Thymus (tissue), 11 donors: ENCODE results near the gene TMBIM6. TPM values are rescaled to one million over a fixed set of nuclear protein-coding genes. Genes with fewer than 3 reads are reported as not detected.
"Not testable (repeated sequence)": the region's sequence is repeated elsewhere in the genome, so short reads cannot be mapped to it uniquely, and the experiment has no call there.

Source experiments
- DNase-seq, 9 donors: peaks; one replicate each; pipeline ENCODE4 v3.0.0-alpha.2; 2013; ENCODE audit warnings: low spot score in 9 of 9, low read depth in 6 of 9, missing footprints in 1 of 9
- H3K27ac ChIP-seq, 2 donors: one replicate each; pipeline ENCODE4 v1.5.1; 2013; ENCODE audit warnings: control low read depth in 1 of 2, low read depth in 1 of 2, low read length in 1 of 2, mild to moderate bottlenecking in 1 of 2, moderate library complexity in 1 of 2
- H3K27me3 ChIP-seq, 2 donors: one replicate each; pipeline ENCODE4 v1.5.1; 2013; ENCODE audit warnings: low read length in 1 of 2; ENCODE audit not compliant: control insufficient read depth in 2 of 2, insufficient read depth in 1 of 2
- H3K36me3 ChIP-seq, 2 donors: one replicate each; pipeline ENCODE4 v1.5.1; 2013; ENCODE audit warnings: low read length in 1 of 2, mild to moderate bottlenecking in 1 of 2, moderate library complexity in 1 of 2; ENCODE audit not compliant: control insufficient read depth in 2 of 2, insufficient read depth in 2 of 2
- H3K4me1 ChIP-seq, 2 donors: one replicate each; pipeline ENCODE4 v1.5.1; 2013; ENCODE audit warnings: low read length in 2 of 2; ENCODE audit not compliant: control insufficient read depth in 2 of 2, insufficient read depth in 2 of 2
- H3K4me3 ChIP-seq, 2 donors: one replicate each; pipeline ENCODE4 v1.5.1; 2013; ENCODE audit warnings: low read length in 2 of 2, control low read depth in 1 of 2, mild to moderate bottlenecking in 1 of 2
- H3K9me3 ChIP-seq, 2 donors: one replicate each; pipeline ENCODE4 v1.5.1; 2013; ENCODE audit warnings: low read length in 1 of 2, mild to moderate bottlenecking in 1 of 2; ENCODE audit not compliant: control insufficient read depth in 2 of 2, insufficient read depth in 1 of 2
- WGBS: extraction: QIAGEN DNeasy Blood & Tissue Kit; methylation state at CpG from one replicate; pipeline ENCODE4 v1.1.7; 2013; 5-methylcytosine and 5-hydroxymethylcytosine counted together
- polyA plus RNA-seq: library from polyadenylated mRNA; stranded (reverse); fragments of 200-250 nt; gene quantifications from one replicate; pipeline ENCODE4 v1.2.3, GENCODE V29; 2013
- total RNA-seq: library from RNA; stranded (reverse); fragments of 120-200 nt; gene quantifications from one replicate; pipeline ENCODE4 v1.2.4, GENCODE V29; 2013
- donor health status: healthy.

TMBIM6 gene
- total and polyA plus RNA-seq, 2 donors = 161 to 254 TPM

DNA sequence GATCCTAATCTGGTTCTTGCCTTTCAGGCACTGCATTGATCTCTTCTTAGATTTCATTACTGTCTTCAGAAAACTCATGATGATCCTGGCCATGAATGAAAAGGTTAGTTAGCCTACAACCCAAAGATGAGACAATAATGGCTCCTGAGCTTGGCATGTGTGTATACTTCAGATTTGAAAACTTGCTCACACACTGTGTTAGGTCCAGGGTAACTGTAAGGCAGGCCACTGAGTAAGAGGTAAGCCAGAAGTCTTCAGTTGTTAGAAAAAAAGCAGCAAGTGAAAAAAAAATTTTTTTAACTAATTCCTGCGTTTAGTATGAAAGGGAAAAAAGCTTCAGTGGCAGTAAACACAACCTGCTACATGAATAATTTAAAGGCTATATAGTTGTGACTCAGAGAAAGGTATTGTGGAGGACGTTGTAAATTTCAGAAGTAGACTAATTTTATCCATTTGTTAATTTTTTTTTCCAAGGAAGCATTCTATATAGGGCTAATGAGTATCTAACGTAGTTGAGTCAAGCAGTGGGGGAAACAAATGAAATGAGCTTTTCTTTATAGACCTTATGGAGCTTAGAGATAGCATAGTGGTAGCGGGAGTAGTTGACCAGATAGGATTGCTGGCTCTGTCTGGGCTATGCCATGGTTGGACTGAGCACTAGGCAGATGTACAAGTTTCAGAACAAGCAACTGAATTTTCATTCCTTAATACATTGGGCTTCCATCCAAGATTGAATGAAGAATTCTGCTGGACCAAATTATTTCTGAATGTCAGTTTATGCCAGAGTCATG lies 20.5 kb downstream of the TMBIM6 start:
- 90% methylated on average over 4 of the region's 4 CpGs for WGBS
- H3K27ac ChIP-seq = no peak overlapping the region
- H3K9me3 ChIP-seq = no peaks in the 10 kb centered on the region
- no peak overlapping the region for H3K4me3 ChIP-seq
- H3K4me1 ChIP-seq = peaks cover 3 to 25% of the 10 kb centered on the region in 2 donors
- no peaks in the 10 kb centered on the region for H3K27me3 ChIP-seq
- H3K36me3 ChIP-seq = peaks cover 68 to 86% of the 10 kb centered on the region in 2 donors
- no peak for DNase-seq

DNA sequence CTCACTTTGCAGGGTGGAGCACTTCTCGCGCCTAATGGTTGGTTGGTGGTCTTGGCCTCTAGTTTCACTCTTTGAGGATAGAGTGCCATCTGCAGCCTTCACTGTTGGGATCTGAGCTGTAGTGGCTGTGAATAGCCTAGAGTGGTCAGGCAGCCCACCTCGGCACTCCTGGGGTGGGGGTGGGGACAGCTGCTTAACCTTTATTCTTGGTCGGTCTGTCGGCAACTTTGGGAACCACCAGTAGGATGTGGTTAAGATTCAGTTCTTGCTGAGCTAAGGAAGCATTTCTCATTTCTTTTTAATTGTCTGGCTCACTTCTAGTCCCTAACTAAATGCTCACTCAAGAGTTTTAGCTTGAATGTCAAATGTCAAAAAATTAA lies 21.1 kb downstream of the TMBIM6 start:
- H3K4me3 ChIP-seq = no peak overlapping the region
- 41% methylated on average over 5 of the region's 5 CpGs for WGBS
- H3K27me3 ChIP-seq = no peaks in the 10 kb centered on the region
- no peaks in the 10 kb centered on the region for H3K9me3 ChIP-seq
- H3K36me3 ChIP-seq = peaks cover 65 to 80% of the 10 kb centered on the region in 2 donors
- peak in 1 of 9 donors; percentile 43 for DNase-seq
- peak overlapping the region; percentile 45 to 61 for H3K27ac ChIP-seq
- H3K4me1 ChIP-seq = peaks cover 3 to 25% of the 10 kb centered on the region in 2 donors

DNA sequence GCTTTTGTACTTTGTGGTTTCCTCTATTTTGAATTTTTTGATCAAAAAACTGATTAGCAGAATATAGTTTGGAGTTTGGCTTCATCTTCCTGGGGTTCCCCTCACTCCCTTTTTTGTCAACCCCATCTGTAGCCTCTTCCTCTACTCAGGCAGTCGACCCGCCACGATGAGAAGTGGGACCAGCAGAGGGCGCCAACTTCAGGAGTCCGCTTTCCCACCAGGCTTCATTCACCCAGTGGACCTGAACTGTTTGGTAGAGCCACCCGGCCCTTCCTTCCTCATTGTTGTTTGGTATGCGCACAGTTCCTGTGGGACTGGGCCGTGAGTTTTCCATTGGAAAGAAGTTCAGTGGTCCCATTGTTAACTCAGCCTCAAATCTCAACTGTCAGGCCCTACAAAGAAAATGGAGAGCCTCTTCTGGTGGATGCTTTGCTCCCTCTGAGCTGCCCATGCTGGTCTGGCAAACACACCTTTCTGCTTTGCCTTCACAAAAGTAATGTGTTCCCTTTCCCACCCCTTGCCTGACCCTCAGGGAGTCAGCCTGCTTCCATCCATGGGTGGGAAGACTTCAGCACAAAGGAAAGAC lies 21.7 kb downstream of the TMBIM6 start:
- Histone ChIP-seq H3K27me3 (no peaks in the 10 kb centered on the region), H3K4me1 (peaks cover 3 to 25% of the 10 kb centered on the region in 2 donors), H3K9me3 (no peaks in the 10 kb centered on the region), H3K4me3 (no peak overlapping the region), H3K36me3 (peaks cover 58 to 74% of the 10 kb centered on the region in 2 donors), H3K27ac (peak overlapping the region in 1 of 2 donors; percentile 45)
- 13% methylated on average over 8 of the region's 8 CpGs for WGBS
- peak in 7 of 9 donors; percentile 30 to 79 (median 56) for DNase-seq

- no peak overlapping the region for H3K27ac ChIP-seq
- WGBS = 84% methylated on average over 3 of the region's 3 CpGs
- no peak for DNase-seq
- no peaks in the 10 kb centered on the region for H3K9me3 ChIP-seq
- no peaks in the 10 kb centered on the region for H3K27me3 ChIP-seq
- H3K4me1 ChIP-seq = peaks cover 3 to 25% of the 10 kb centered on the region in 2 donors
- peaks cover 48 to 63% of the 10 kb centered on the region in 2 donors for H3K36me3 ChIP-seq
- H3K4me3 ChIP-seq = no peak overlapping the region
Measured at GRCh38 chr12:49764126-49764525, 22.8 kb downstream of the TMBIM6 start.

DNA sequence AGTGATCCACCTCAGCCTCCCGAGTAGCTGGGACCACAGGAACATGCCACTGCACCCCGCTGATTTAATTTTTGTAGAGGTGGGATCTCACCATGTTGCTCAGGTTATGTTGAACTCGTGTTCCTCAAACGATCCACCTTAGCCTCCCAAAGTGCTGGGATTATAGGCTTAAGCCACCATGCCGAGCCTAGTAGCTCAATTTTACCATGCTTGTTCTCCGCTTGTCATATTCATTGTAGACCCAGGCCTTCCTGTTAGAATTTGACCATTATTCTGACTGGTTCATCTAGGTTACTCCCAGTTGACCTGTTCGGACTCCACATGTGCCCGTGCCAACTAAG lies 24.7 kb downstream of the TMBIM6 start:
- no peak for DNase-seq
- H3K27ac ChIP-seq = no peak overlapping the region
- H3K4me1 ChIP-seq = peaks cover 3 to 24% of the 10 kb centered on the region in 2 donors
- no peaks in the 10 kb centered on the region for H3K9me3 ChIP-seq
- H3K36me3 ChIP-seq = peaks cover 33 to 45% of the 10 kb centered on the region in 2 donors
- H3K4me3 ChIP-seq = no peak overlapping the region
- no peaks in the 10 kb centered on the region for H3K27me3 ChIP-seq
- WGBS = 85% methylated on average over 8 of the region's 8 CpGs

GRCh38 chr12:49767333-49767732 lies 26.0 kb downstream of the TMBIM6 start:
- no peak overlapping the region for H3K27ac ChIP-seq
- no peaks in the 10 kb centered on the region for H3K9me3 ChIP-seq
- H3K4me3 ChIP-seq = no peak overlapping the region
- H3K27me3 ChIP-seq = no peaks in the 10 kb centered on the region
- 95% methylated on average over 4 of the region's 4 CpGs for WGBS
- H3K36me3 ChIP-seq = peaks cover 23 to 32% of the 10 kb centered on the region in 2 donors
- DNase-seq = no peak
- peaks cover 1 to 17% of the 10 kb centered on the region in 2 donors for H3K4me1 ChIP-seq

DNA sequence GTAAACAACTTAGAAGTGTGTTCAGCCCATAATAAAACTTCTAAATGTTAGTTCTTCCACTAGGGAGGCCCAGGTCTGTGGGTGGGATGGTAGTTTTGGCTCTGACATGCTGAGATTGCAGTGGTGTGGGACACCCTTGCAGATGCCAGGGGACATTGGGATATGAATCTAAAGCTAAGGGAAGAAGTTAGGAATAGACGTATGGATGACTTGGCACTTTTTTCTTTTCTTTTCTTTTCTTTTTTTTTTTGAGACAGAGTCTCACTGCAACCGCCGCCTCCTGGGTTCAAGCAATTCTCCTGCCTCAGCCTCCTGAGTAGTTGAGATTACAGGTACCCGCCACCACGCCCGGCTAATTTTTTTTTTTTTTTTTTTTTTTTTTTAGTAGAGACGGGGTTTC lies 31.7 kb downstream of the TMBIM6 start:
- not testable (repeated sequence) for DNase-seq, H3K27ac ChIP-seq, H3K4me3 ChIP-seq, H3K36me3 ChIP-seq, H3K9me3 ChIP-seq, H3K27me3 ChIP-seq
- 94% methylated on average over 6 of the region's 7 CpGs for WGBS
- H3K4me1 ChIP-seq = peaks cover 0 to 16% of the 10 kb centered on the region in 2 donors

- H3K36me3 ChIP-seq = no peaks in the 10 kb centered on the region
- DNase-seq = peak in 7 of 9 donors; percentile 29 to 72 (median 36)
- H3K27me3 ChIP-seq = no peaks in the 10 kb centered on the region
- H3K27ac ChIP-seq = peak overlapping the region in 1 of 2 donors; percentile 46
- no peaks in the 10 kb centered on the region for H3K9me3 ChIP-seq
- 23% methylated on average over 7 of the region's 7 CpGs for WGBS
- no peak overlapping the region for H3K4me3 ChIP-seq
- peaks cover 0 to 18% of the 10 kb centered on the region in 2 donors for H3K4me1 ChIP-seq
Measured at GRCh38 chr12:49776413-49776812, 35.1 kb downstream of the TMBIM6 start.

- DNase-seq = no peak
- no peak overlapping the region for H3K4me3 ChIP-seq
Measured at GRCh38 chr12:49776858-49777257, 35.5 kb downstream of the TMBIM6 start.

More at GRCh38 chr12:49776858-49777257, 35.5 kb downstream of the TMBIM6 start:
- no peaks in the 10 kb centered on the region for H3K27me3 ChIP-seq
- H3K27ac ChIP-seq = peak overlapping the region in 1 of 2 donors; percentile 43
- 86% methylated on average over 5 of the region's 5 CpGs for WGBS
- H3K36me3 ChIP-seq = no peaks in the 10 kb centered on the region
- no peaks in the 10 kb centered on the region for H3K9me3 ChIP-seq
- peaks cover 0 to 18% of the 10 kb centered on the region in 2 donors for H3K4me1 ChIP-seq
